ENCODE results near the gene ZNF891.

The ZNF891 gene

DNA sequence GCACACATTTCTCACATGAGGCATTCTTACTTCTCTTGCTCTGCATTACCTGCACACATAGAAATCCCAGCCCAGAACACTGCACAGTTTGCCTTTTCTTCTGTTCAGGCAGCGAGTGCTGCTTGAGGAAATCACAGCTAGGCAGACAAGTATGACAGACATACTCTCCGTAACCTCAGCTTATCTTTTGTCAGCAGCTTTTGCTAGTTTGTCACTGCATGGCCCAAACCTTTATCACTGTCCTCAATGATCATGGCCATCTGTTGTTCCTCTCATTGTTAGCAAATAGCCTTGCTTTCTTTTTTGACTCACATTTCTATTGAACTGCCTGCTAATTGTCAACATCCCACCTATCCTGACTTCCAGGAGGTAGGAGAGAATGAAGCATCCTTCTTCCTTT, 5.7 kb upstream of the ZNF891 start:
- TF ChIP-seq, protein P1, sequence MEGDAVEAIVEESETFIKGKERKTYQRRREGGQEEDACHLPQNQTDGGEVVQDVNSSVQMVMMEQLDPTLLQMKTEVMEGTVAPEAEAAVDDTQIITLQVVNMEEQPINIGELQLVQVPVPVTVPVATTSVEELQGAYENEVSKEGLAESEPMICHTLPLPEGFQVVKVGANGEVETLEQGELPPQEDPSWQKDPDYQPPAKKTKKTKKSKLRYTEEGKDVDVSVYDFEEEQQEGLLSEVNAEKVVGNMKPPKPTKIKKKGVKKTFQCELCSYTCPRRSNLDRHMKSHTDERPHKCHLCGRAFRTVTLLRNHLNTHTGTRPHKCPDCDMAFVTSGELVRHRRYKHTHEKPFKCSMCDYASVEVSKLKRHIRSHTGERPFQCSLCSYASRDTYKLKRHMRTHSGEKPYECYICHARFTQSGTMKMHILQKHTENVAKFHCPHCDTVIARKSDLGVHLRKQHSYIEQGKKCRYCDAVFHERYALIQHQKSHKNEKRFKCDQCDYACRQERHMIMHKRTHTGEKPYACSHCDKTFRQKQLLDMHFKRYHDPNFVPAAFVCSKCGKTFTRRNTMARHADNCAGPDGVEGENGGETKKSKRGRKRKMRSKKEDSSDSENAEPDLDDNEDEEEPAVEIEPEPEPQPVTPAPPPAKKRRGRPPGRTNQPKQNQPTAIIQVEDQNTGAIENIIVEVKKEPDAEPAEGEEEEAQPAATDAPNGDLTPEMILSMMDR (IDR thresholded peaks at IDR 0.05; ENCODE audit: low read depth, low read length) = no peak
- no peak overlapping the region for H3K4me3 ChIP-seq (replicated peaks in 1 of 2; ENCODE audit: low read depth in 2 of 2, low read length in 2 of 2)
- DNase-seq (ENCODE audit: low read depth in 2 of 2) = no peak

GRCh38 chr12:133130808-133131128, 694 bp upstream of the ZNF891 start:
- TF ChIP-seq, protein P1 (IDR thresholded peaks at IDR 0.05; ENCODE audit: low read depth, low read length) = no peak
- no peak for DNase-seq (ENCODE audit: low read depth in 2 of 2)
- peak overlapping the region; percentile 90 to 95 for H3K4me3 ChIP-seq (replicated peaks in 1 of 2; ENCODE audit: low read depth in 2 of 2, low read length in 2 of 2)

- peak overlapping the region; percentile 90 to 95 for H3K4me3 ChIP-seq (replicated peaks in 1 of 2; ENCODE audit: low read depth in 2 of 2, low read length in 2 of 2)
- TF ChIP-seq, protein P1 (IDR thresholded peaks at IDR 0.05; ENCODE audit: low read depth, low read length) = no peak
- DNase-seq (ENCODE audit: low read depth in 2 of 2) = peak; percentile 42 to 46
These were observed 571 bp downstream of the ZNF891 start for GRCh38 chr12:133129368-133130037.

DNA sequence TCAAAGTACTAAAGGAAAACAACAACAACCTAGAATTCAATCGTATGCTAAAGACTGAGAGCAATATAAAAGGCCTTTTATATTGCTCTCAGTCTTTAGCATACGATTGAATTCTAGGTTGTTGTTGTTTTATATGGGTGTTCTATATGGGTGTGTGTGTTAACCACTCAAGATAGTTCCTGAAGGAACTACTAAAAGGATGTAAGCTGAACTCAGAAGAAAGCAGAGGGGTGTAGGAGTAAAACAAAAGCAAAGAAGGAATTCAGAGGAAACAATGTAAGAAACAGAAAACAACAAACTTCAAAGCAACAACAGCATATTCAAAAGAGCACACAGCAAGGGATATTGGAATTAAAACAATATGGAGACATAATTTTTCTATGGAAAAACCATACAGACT, 5.4 kb downstream of the ZNF891 start:
- no peak for DNase-seq (ENCODE audit: low read depth in 2 of 2)
- TF ChIP-seq, protein P1 (IDR thresholded peaks at IDR 0.05; ENCODE audit: low read depth, low read length) = no peak
- no peak overlapping the region for H3K4me3 ChIP-seq (replicated peaks in 1 of 2; ENCODE audit: low read depth in 2 of 2, low read length in 2 of 2)

- H3K4me3 ChIP-seq (replicated peaks in 1 of 2; ENCODE audit: low read depth in 2 of 2, low read length in 2 of 2) = no peak overlapping the region
- peak in 1 of 2 donors; percentile 9 for DNase-seq (ENCODE audit: low read depth in 2 of 2)
- TF ChIP-seq, protein P1 (IDR thresholded peaks at IDR 0.05; ENCODE audit: low read depth, low read length) = no peak
These were observed 9.5 kb downstream of the ZNF891 start for GRCh38 chr12:133120385-133121191.

- TF ChIP-seq, protein P1 (IDR thresholded peaks at IDR 0.05; ENCODE audit: low read depth, low read length) = no peak
- DNase-seq (ENCODE audit: low read depth in 2 of 2) = no peak
- H3K4me3 ChIP-seq (replicated peaks in 1 of 2; ENCODE audit: low read depth in 2 of 2, low read length in 2 of 2) = no peak overlapping the region
These were observed 21.9 kb downstream of the ZNF891 start for GRCh38 chr12:133108150-133108549.
